IMR-90 (cell line): Measurements from ENCODE around the gene GPC6. TPM values are rescaled to one million over a fixed set of nuclear protein-coding genes. Genes with fewer than 3 reads are reported as not detected.

Experiments used
- ATAC-seq: fragments of 200-7000 bp; cut with Tn5 transposase; 2 replicates; pipeline ENCODE4 v1.9.1; 2020; ENCODE audit warnings: low read depth, mild to moderate bottlenecking, moderate library complexity
- BruUV-seq: library from RNA; stranded (reverse); fragments of 400-500 nt; replicated peaks from 2 replicates; lab custom pipeline; 2021; lab: Mats Ljungman, UMichigan
- CTCF ChIA-PET: fragments of 300-600 bp; formaldehyde crosslinking; extraction: SDS; loops from one replicate; lab custom pipeline; 2021; ENCODE audit warnings: antibody characterized with exemption; lab: Yijun Ruan, JAX
- POLR2A ChIA-PET: fragments of 300-600 bp; sonication (Branson Sonifier 250); formaldehyde crosslinking; loops from one replicate; lab custom pipeline; 2022; ENCODE audit warnings: antibody characterized with exemption; ENCODE audit not compliant: unreplicated experiment; lab: Charles Lee
- DNase-seq: peaks from one replicate; pipeline ENCODE4 v3.0.0; 2013
- H2AFZ ChIP-seq: replicated peaks from 2 replicates; pipeline ENCODE3; 2013; ENCODE audit warnings: low read length, mild to moderate bottlenecking; ENCODE audit not compliant: poor library complexity
- H2AK5ac ChIP-seq: 2 replicates; pipeline ENCODE4 v1.6.1; 2013; ENCODE audit warnings: low read depth, low read length, inconsistent platforms
- H2AK9ac ChIP-seq: replicated peaks from 2 replicates; pipeline ENCODE3; 2013; ENCODE audit warnings: mild to moderate bottlenecking, low read depth, low read length, moderate library complexity; ENCODE audit not compliant: poor library complexity
- H2BK120ac ChIP-seq: 2 replicates; pipeline ENCODE4 v1.6.1; 2013; ENCODE audit warnings: low read depth, low read length, inconsistent platforms
- H2BK15ac ChIP-seq: 3 replicates; pipeline ENCODE4 v1.6.1; 2013; ENCODE audit warnings: low read depth, low read length, inconsistent platforms
- H2BK20ac ChIP-seq: 2 replicates; pipeline ENCODE4 v1.6.1; 2013; ENCODE audit warnings: low read depth, mild to moderate bottlenecking, inconsistent platforms, low read length, moderate library complexity
- H2BK5ac ChIP-seq: 2 replicates; pipeline ENCODE4 v1.6.1; 2013; ENCODE audit warnings: mild to moderate bottlenecking, low read depth, low read length, inconsistent platforms; ENCODE audit not compliant: poor library complexity, severe bottlenecking
- H3K14ac ChIP-seq: replicated peaks from 2 replicates; pipeline ENCODE4 v1.6.1; 2013; ENCODE audit warnings: low read depth, low read length, inconsistent platforms
- H3K18ac ChIP-seq: 2 replicates; pipeline ENCODE4 v1.6.1; 2013; ENCODE audit warnings: low read depth, low read length, control low read depth
- H3K23ac ChIP-seq: 2 replicates; pipeline ENCODE4 v1.6.1; 2013; ENCODE audit warnings: low read depth, low read length, inconsistent platforms
- H3K27ac ChIP-seq: 2 replicates; pipeline ENCODE4 v1.5.1; 2013; ENCODE audit warnings: mild to moderate bottlenecking, control low read depth, low read length; ENCODE audit not compliant: insufficient read depth
- H3K27me3 ChIP-seq: 2 replicates; pipeline ENCODE4 v1.6.1; 2013; ENCODE audit warnings: low read length; ENCODE audit not compliant: control insufficient read depth, insufficient read depth
- H3K36me3 ChIP-seq: 2 replicates; pipeline ENCODE4 v1.6.1; 2013; ENCODE audit warnings: low read length, mixed read lengths; ENCODE audit not compliant: control insufficient read depth, insufficient read depth
- H3K4ac ChIP-seq: 2 replicates; pipeline ENCODE4 v1.6.1; 2013; ENCODE audit warnings: low read depth, low read length, inconsistent platforms
- H3K4me1 ChIP-seq: 2 replicates; pipeline ENCODE4 v1.6.1; 2013; ENCODE audit warnings: low read length, mixed read lengths; ENCODE audit not compliant: control insufficient read depth, insufficient read depth
- H3K4me2 ChIP-seq: 2 replicates; pipeline ENCODE4 v1.6.1; 2013; ENCODE audit warnings: low read depth, mild to moderate bottlenecking, control low read depth, low read length, moderate library complexity
- H3K4me3 ChIP-seq: 2 replicates; pipeline ENCODE4 v1.5.1; 2013; ENCODE audit warnings: low read depth, mild to moderate bottlenecking, control low read depth, low read length, moderate library complexity; ENCODE audit not compliant: insufficient read depth
- H3K56ac ChIP-seq: 2 replicates; pipeline ENCODE4 v1.6.1; 2013; ENCODE audit warnings: low read length, inconsistent platforms; ENCODE audit not compliant: insufficient read depth; ENCODE audit errors: extremely low read depth
- H3K79me1 ChIP-seq, 2 experiments: 2 replicates each; pipeline ENCODE4 v1.6.1; 2013; ENCODE audit warnings: low read length in 2 of 2, inconsistent platforms in 1 of 2, low read depth in 1 of 2
- H3K9ac ChIP-seq: 2 replicates; pipeline ENCODE4 v1.6.1; 2013; ENCODE audit warnings: low read depth, low read length, control low read depth
- H3K9me1 ChIP-seq: 2 replicates; pipeline ENCODE4 v1.6.1; 2013; ENCODE audit warnings: low read length, inconsistent platforms; ENCODE audit not compliant: insufficient read depth
- H3K9me3 ChIP-seq: 2 replicates; pipeline ENCODE4 v1.6.1; 2013; ENCODE audit warnings: low read length; ENCODE audit not compliant: control insufficient read depth, insufficient read depth
- H4K20me1 ChIP-seq: 2 replicates; pipeline ENCODE4 v1.6.1; 2013; ENCODE audit warnings: low read length, inconsistent platforms; ENCODE audit not compliant: insufficient read depth
- H4K5ac ChIP-seq: 2 replicates; pipeline ENCODE4 v1.6.1; 2013; ENCODE audit warnings: mild to moderate bottlenecking, low read depth, low read length, control low read depth
- H4K8ac ChIP-seq, 2 experiments: 2 replicates each; pipeline ENCODE4 v1.6.1; 2013; ENCODE audit warnings: low read depth in 2 of 2, low read length in 2 of 2, control low read depth in 1 of 2, inconsistent platforms in 1 of 2
- H4K91ac ChIP-seq: 2 replicates; pipeline ENCODE4 v1.6.1; 2013; ENCODE audit warnings: low read depth, low read length, inconsistent platforms; ENCODE audit not compliant: insufficient read depth
- BHLHE40 ChIP-seq: fragments of 150-350 bp; IDR thresholded peaks from 2 replicates; pipeline ENCODE4 v1.6.1; 2016; ENCODE audit warnings: mild to moderate bottlenecking, low read depth, low read length
- CEBPB ChIP-seq: IDR thresholded peaks from 2 replicates; pipeline ENCODE4 v1.6.1; 2012; ENCODE audit warnings: low read depth, low read length, improper control_type of control experiment
- MXI1 ChIP-seq: IDR thresholded peaks from 2 replicates; pipeline ENCODE4 v1.6.1; 2012; ENCODE audit warnings: low read depth, mild to moderate bottlenecking, low read length, moderate library complexity, borderline replicate concordance
- POLR2A ChIP-seq: IDR thresholded peaks from 2 replicates; pipeline ENCODE4 v1.6.1; 2012; ENCODE audit warnings: mild to moderate bottlenecking, low read depth, low read length
- RCOR1 ChIP-seq: IDR thresholded peaks from 2 replicates; pipeline ENCODE4 v1.6.1; 2012; ENCODE audit warnings: mild to moderate bottlenecking, low read length, improper control_type of control experiment; ENCODE audit not compliant: insufficient replicate concordance
- RFX5 ChIP-seq: IDR thresholded peaks from 2 replicates; pipeline ENCODE4 v1.8.0; 2012; ENCODE audit warnings: low read depth, mild to moderate bottlenecking, low read length, moderate library complexity
- WGBS, 2 experiments: methylation state at CpG; one replicate each; pipeline versions ENCODE4 v1.1.5 to v1.1.7; 2013; ENCODE audit warnings: missing lambda C conversion rate in 2 of 2; ENCODE audit not compliant: insufficient read length in 1 of 2; ENCODE audit errors: extremely low coverage in 2 of 2; 5-methylcytosine and 5-hydroxymethylcytosine counted together
- dilution Hi-C: fragments of 300-500 bp; cut with HindIII; formaldehyde crosslinking; loops from one replicate; pipeline ENCODE4 v1.14.3; 2018; ENCODE audit warnings: low sequenced_read_pairs; ENCODE audit not compliant: unreplicated experiment
- in situ Hi-C: fragments of 300-500 bp; cut with MboI; formaldehyde crosslinking; loops from 3 replicates; pipeline ENCODE4 v1.14.3; 2019; ENCODE audit warnings: low sequenced_read_pairs, inconsistent platforms, mixed read lengths
- intact Hi-C: fragments of 100-400 bp; cut with micrococcal nuclease; formaldehyde crosslinking; loops from 2 replicates; pipeline ENCODE4 v1.10.0; 2022
- polyA plus RNA-seq, 3 experiments: library from polyadenylated mRNA; depleted of rRNA; stranded (reverse); fragments of >200 nt; gene quantifications; 2 replicates each; pipeline ENCODE4 v1.2.3, GENCODE V29; 2012; ENCODE audit warnings: low replicate concordance in 1 of 3
- total RNA-seq: library from RNA; depleted of rRNA; stranded (reverse); fragments of >200 nt; gene quantifications from 2 replicates; pipeline ENCODE4 v1.2.3, GENCODE V29; 2012
- TF ChIP-seq, protein P1 (sequence below): fragments of 150-350 bp; IDR thresholded peaks from 2 replicates; pipeline ENCODE4 v1.6.1; 2016; ENCODE audit warnings: low read depth, mild to moderate bottlenecking, low read length, moderate library complexity, borderline replicate concordance

The GPC6 gene
- total and polyA plus RNA-seq, 2 of the 4 experiments (the other 2 are of a cell fraction) = 14.9 to 39.4 TPM

DNA sequence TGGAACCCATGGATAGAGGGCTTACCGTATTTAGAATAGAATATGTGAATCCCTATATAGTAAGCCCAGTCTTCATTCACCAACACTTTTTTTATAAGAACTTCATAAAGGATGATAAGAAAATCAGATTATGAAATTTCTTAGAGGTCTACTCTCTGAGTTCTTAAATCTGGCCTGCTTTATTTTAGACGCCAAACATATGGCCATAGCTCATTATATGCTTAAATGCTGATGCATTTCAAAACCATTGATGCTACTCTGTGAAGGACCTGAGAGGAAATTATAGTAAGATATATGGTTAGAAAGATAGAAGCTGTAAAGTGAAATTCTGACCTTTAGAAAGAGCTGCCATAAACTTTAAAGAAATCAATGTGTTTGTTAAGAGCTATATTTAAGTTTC, 38.3 kb downstream of the GPC6 start:
- no peak overlapping the region for H3K4me2 ChIP-seq
- no peak overlapping the region for H2BK20ac ChIP-seq
- no peak overlapping the region for H2AK5ac ChIP-seq
- H3K79me1 ChIP-seq = no peaks in the 10 kb centered on the region; a peak in 2 of 4 replicates
- peaks cover 6% of the 10 kb centered on the region for H3K4me1 ChIP-seq
- intact Hi-C loops (no loop called here), dilution Hi-C loops (no loop called here), in situ Hi-C loops (no loop called here)
- H3K4ac ChIP-seq = no peak overlapping the region
- no peak overlapping the region for H2BK5ac ChIP-seq
- no peaks in the 10 kb centered on the region for H4K20me1 ChIP-seq
- H3K14ac ChIP-seq = no peak overlapping the region
- no peak for ATAC-seq
- H3K56ac ChIP-seq = no peak overlapping the region
- no peak overlapping the region for H2BK15ac ChIP-seq
- ChIA-PET CTCF (no interaction called here), POLR2A (no interaction called here)
- H2BK120ac ChIP-seq = no peak overlapping the region
- no TSS peak for BruUV-seq
- H3K18ac ChIP-seq = no peak overlapping the region
- H2AK9ac ChIP-seq = no peak overlapping the region
- H3K9me3 ChIP-seq = no peaks in the 10 kb centered on the region
- H2AFZ ChIP-seq = no peak overlapping the region
- H3K36me3 ChIP-seq = no peaks in the 10 kb centered on the region
- H3K23ac ChIP-seq = no peak overlapping the region
- H3K4me3 ChIP-seq = no peak overlapping the region
- no peaks in the 10 kb centered on the region for H3K27me3 ChIP-seq
- DNase-seq = no peak
- no CpG with 5 or more reads among the region's 2 CpGs for WGBS, 2 experiments
- no peak overlapping the region for H4K8ac ChIP-seq
- H3K9me1 ChIP-seq = no peaks in the 10 kb centered on the region; the same call in 1 of the 2 replicates
- H3K9ac ChIP-seq = no peak overlapping the region
- H4K5ac ChIP-seq = no peak overlapping the region
- TF ChIP-seq, protein P1, sequence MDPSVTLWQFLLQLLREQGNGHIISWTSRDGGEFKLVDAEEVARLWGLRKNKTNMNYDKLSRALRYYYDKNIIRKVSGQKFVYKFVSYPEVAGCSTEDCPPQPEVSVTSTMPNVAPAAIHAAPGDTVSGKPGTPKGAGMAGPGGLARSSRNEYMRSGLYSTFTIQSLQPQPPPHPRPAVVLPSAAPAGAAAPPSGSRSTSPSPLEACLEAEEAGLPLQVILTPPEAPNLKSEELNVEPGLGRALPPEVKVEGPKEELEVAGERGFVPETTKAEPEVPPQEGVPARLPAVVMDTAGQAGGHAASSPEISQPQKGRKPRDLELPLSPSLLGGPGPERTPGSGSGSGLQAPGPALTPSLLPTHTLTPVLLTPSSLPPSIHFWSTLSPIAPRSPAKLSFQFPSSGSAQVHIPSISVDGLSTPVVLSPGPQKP = no peak
- no peak for TF ChIP-seq POLR2A
- TF ChIP-seq CEBPB = no peak
- no peak for TF ChIP-seq MXI1
- no peak for TF ChIP-seq RCOR1
- TF ChIP-seq RFX5 = no peak
- no peak for TF ChIP-seq BHLHE40
- no peak overlapping the region for H4K91ac ChIP-seq
- no peak overlapping the region for H3K27ac ChIP-seq
